ENCODE measurements around the gene PAK5.

DNA sequence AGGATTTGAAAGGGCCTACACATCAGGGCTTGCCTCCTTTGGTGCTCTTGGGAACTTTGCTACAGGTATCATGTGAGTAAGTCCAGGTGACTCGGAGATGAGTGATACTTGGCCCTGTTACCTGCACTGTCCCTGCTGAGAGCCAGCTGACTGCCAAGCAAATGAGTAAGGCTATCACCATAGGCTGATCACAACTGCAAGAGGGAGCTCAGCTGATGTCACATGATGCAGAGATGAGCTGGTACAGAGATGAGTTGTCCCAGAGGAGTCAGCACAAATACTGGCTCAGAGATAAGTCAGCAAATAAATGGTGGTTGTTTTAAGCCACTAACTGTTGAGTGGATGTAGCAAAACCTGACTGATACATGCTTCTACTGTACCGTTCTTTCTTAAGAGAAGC lies 283.1 kb downstream of the PAK5 start:
- TF ChIP-seq, protein P1, sequence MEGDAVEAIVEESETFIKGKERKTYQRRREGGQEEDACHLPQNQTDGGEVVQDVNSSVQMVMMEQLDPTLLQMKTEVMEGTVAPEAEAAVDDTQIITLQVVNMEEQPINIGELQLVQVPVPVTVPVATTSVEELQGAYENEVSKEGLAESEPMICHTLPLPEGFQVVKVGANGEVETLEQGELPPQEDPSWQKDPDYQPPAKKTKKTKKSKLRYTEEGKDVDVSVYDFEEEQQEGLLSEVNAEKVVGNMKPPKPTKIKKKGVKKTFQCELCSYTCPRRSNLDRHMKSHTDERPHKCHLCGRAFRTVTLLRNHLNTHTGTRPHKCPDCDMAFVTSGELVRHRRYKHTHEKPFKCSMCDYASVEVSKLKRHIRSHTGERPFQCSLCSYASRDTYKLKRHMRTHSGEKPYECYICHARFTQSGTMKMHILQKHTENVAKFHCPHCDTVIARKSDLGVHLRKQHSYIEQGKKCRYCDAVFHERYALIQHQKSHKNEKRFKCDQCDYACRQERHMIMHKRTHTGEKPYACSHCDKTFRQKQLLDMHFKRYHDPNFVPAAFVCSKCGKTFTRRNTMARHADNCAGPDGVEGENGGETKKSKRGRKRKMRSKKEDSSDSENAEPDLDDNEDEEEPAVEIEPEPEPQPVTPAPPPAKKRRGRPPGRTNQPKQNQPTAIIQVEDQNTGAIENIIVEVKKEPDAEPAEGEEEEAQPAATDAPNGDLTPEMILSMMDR (conservative IDR thresholded peaks at IDR 0.05; ENCODE audit: low read depth in 2 of 2) = no peak
- TF ChIP-seq EZH2phosphoT487 (IDR thresholded peaks at IDR 0.05; ENCODE audit: unreplicated experiment) = no peak
- no peak for TF ChIP-seq POLR2AphosphoS5 (IDR thresholded peaks at IDR 0.05; ENCODE audit: low read depth)
- no peak for TF ChIP-seq NANOG (IDR thresholded peaks at IDR 0.05; ENCODE audit: borderline replicate concordance)
- TF ChIP-seq EZH2 (IDR thresholded peaks at IDR 0.05; ENCODE audit: low read depth, unreplicated experiment) = no peak
- no peak for TF ChIP-seq STAT1 (IDR thresholded peaks at IDR 0.05; ENCODE audit: unreplicated experiment)
- TF ChIP-seq, protein P2, sequence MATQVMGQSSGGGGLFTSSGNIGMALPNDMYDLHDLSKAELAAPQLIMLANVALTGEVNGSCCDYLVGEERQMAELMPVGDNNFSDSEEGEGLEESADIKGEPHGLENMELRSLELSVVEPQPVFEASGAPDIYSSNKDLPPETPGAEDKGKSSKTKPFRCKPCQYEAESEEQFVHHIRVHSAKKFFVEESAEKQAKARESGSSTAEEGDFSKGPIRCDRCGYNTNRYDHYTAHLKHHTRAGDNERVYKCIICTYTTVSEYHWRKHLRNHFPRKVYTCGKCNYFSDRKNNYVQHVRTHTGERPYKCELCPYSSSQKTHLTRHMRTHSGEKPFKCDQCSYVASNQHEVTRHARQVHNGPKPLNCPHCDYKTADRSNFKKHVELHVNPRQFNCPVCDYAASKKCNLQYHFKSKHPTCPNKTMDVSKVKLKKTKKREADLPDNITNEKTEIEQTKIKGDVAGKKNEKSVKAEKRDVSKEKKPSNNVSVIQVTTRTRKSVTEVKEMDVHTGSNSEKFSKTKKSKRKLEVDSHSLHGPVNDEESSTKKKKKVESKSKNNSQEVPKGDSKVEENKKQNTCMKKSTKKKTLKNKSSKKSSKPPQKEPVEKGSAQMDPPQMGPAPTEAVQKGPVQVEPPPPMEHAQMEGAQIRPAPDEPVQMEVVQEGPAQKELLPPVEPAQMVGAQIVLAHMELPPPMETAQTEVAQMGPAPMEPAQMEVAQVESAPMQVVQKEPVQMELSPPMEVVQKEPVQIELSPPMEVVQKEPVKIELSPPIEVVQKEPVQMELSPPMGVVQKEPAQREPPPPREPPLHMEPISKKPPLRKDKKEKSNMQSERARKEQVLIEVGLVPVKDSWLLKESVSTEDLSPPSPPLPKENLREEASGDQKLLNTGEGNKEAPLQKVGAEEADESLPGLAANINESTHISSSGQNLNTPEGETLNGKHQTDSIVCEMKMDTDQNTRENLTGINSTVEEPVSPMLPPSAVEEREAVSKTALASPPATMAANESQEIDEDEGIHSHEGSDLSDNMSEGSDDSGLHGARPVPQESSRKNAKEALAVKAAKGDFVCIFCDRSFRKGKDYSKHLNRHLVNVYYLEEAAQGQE (IDR thresholded peaks at IDR 0.05; ENCODE audit: unreplicated experiment) = no peak
- no peak for TF ChIP-seq ZNF114 (CRISPR knock-in tag; IDR thresholded peaks at IDR 0.05)
- TF ChIP-seq CREB1 (CRISPR knock-in tag; IDR thresholded peaks at IDR 0.05; ENCODE audit: low read depth) = no peak
- no peak for TF ChIP-seq ZNF331 (CRISPR knock-in tag; IDR thresholded peaks at IDR 0.05; ENCODE audit: low read depth)
